DND-41 (cell line): Measurements from ENCODE around the gene ANKRD40CL.

Experiments used
- EZH2 ChIP-seq: IDR thresholded peaks from 3 replicates; pipeline ENCODE4 v1.6.1; 2012; ENCODE audit warnings: borderline replicate concordance, low read depth, mild to moderate bottlenecking, moderate library complexity, low read length, inconsistent platforms; ENCODE audit not compliant: severe bottlenecking
- TF ChIP-seq, protein P1 (sequence below): IDR thresholded peaks from 2 replicates; pipeline ENCODE4 v1.5.1; 2012; ENCODE audit warnings: borderline replicate concordance, low read length, moderate library complexity, mild to moderate bottlenecking; ENCODE audit not compliant: poor library complexity, severe bottlenecking; ENCODE audit errors: extremely low read depth

DNA sequence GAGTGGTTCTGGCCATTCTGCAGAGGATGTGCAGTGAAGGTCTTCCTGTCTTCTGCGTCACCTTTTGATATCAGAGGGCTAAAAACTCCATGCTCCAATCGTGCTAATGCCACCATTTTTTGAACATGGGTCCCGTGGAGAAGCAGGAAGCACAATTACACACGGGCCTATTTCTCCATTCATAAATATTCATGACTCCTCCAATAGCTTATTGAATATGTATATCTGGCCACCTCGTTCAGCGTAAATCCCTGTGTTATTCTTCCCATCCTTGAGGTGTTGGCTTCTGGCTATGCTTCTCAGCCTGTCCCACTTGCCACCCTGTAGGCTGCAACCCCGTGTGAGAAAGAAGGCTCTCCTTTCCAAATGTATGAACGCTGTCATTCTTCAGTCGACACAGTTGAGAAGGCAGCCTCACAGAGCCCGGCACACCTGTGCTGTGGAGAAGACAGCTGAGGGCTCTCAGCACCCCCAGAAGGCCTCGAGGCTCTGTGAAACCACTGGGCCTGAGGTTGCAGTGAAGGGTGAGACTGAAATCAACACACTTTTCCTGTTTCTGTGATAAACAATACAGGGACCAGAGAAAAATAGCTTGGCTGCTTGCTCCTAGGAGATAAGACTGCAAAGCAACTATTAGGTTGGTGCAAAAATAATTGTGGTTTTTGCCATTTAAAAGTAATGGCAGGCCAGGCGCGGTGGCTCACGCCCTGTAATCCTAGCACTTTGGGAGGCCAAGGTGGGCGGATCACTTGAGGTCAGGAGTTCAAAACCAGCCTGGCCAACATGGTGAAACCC lies 4.9 kb upstream of the ANKRD40CL start:
- TF ChIP-seq, protein P1, sequence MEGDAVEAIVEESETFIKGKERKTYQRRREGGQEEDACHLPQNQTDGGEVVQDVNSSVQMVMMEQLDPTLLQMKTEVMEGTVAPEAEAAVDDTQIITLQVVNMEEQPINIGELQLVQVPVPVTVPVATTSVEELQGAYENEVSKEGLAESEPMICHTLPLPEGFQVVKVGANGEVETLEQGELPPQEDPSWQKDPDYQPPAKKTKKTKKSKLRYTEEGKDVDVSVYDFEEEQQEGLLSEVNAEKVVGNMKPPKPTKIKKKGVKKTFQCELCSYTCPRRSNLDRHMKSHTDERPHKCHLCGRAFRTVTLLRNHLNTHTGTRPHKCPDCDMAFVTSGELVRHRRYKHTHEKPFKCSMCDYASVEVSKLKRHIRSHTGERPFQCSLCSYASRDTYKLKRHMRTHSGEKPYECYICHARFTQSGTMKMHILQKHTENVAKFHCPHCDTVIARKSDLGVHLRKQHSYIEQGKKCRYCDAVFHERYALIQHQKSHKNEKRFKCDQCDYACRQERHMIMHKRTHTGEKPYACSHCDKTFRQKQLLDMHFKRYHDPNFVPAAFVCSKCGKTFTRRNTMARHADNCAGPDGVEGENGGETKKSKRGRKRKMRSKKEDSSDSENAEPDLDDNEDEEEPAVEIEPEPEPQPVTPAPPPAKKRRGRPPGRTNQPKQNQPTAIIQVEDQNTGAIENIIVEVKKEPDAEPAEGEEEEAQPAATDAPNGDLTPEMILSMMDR, result no peak
- TF ChIP-seq EZH2, result no peak
